NB4 (cell line): ENCODE data around the gene ST14.

ENCODE experiments used
- POLR2A ChIP-seq: IDR thresholded peaks from 2 replicates; pipeline ENCODE4 v1.6.1; 2011; ENCODE audit warnings: mild to moderate bottlenecking; ENCODE audit not compliant: insufficient read length; ENCODE audit errors: extremely low read depth
- TF ChIP-seq, protein P1 (sequence below): IDR thresholded peaks from one replicate; pipeline ENCODE4 v1.5.1; 2012; ENCODE audit warnings: low read depth, low read length

DNA sequence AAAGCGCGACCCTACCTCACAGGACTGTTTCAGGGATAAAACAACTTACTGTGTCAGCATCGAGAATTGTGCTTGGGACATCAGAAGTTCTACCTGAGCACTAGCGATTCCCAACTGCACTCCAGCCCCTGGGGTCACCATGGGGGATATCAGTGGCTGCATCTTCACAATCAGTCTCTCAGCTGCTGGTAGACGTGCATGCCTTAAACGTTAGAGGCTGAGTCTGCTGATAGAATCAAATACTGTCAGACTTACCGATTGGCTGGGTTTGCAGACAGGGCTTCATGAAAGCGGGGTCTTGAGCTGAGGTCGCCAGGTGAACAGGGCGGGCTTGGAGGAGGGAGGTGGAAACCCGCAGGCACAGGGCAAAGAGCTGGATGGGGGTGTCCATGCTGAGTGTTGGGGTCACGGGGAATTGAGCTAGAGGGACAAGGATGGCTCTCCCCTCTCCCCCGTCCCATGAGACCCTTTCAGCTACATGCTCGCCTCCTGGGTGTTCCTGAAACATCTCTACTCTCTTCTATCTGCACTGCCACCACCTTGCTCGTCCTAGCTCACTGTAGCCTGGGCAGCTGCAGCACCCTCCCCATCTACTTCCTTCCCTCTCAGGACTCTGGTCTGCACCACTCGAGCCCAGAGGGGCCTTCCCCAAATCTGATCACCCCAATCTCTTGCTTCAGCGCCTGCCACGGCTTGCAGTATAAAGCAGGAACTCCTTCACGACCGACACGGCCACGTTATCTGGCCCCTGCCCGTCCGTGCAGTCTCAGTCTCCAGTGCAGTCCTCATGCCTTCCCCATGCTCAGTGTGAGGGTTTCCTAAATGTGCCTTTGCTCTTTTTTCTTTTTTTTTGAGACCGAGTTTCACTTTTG is 43.5 kb downstream of the ST14 start:
- TF ChIP-seq, protein P1, sequence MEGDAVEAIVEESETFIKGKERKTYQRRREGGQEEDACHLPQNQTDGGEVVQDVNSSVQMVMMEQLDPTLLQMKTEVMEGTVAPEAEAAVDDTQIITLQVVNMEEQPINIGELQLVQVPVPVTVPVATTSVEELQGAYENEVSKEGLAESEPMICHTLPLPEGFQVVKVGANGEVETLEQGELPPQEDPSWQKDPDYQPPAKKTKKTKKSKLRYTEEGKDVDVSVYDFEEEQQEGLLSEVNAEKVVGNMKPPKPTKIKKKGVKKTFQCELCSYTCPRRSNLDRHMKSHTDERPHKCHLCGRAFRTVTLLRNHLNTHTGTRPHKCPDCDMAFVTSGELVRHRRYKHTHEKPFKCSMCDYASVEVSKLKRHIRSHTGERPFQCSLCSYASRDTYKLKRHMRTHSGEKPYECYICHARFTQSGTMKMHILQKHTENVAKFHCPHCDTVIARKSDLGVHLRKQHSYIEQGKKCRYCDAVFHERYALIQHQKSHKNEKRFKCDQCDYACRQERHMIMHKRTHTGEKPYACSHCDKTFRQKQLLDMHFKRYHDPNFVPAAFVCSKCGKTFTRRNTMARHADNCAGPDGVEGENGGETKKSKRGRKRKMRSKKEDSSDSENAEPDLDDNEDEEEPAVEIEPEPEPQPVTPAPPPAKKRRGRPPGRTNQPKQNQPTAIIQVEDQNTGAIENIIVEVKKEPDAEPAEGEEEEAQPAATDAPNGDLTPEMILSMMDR, result no peak
- TF ChIP-seq POLR2A, result no peak
